HepG2 (cell line): ENCODE data around the gene PPP1R15B. TPM values are rescaled to one million over a fixed set of nuclear protein-coding genes. Genes with fewer than 3 reads are reported as not detected.

ENCODE experiments used
- ATAC-seq: fragments of 200-7000 bp; cut with Tn5 transposase; 3 replicates; pipeline ENCODE4 v1.9.1; 2020; ENCODE audit warnings: mild to moderate bottlenecking, moderate library complexity
- BruUV-seq: library from RNA; stranded (reverse); fragments of 400-500 nt; replicated peaks from 2 replicates; lab custom pipeline; 2021; lab: Mats Ljungman, UMichigan
- CTCF ChIA-PET: fragments of 300-600 bp; formaldehyde crosslinking; extraction: SDS; loops from one replicate; lab custom pipeline; 2021; ENCODE audit warnings: low total read pairs, inconsistent platforms, low intra/inter-chr PET ratio; lab: Yijun Ruan, JAX
- POLR2A ChIA-PET: fragments of 350-600 bp; sonication (Branson Sonifier 250); formaldehyde crosslinking; loops from one replicate; lab custom pipeline; 2020; ENCODE audit warnings: antibody characterized with exemption, inconsistent platforms; lab: Yijun Ruan, JAX
- DNase-seq: peaks from one replicate; pipeline ENCODE4 v3.0.0-alpha.2; 2015; ENCODE audit warnings: low spot score
- FAIRE-seq: peaks from 3 replicates; lab custom pipeline; 2011; peaks lifted over from hg19 to GRCh38; lab: Jason Lieb, UNC
- H2AFZ ChIP-seq: one replicate; pipeline ENCODE4 v1.6.1; 2011; ENCODE audit warnings: low read length, inconsistent platforms
- H3K27ac ChIP-seq: fragments of 300-600 bp; 3 replicates; pipeline ENCODE4 v1.8.0; 2011; ENCODE audit warnings: mixed run types, mild to moderate bottlenecking, mixed read lengths, low read length, inconsistent platforms; ENCODE audit not compliant: insufficient read depth; ENCODE audit errors: extremely low read length
- H3K27me3 ChIP-seq, 2 experiments: fragments of 200-600 bp in 1 of 2; 2 replicates in 1 of 2; 3 replicates in 1 of 2; pipeline versions ENCODE4 v1.6.0 to v1.8.0; 2011; ENCODE audit warnings: low read length in 2 of 2, mild to moderate bottlenecking in 2 of 2, moderate library complexity in 2 of 2, inconsistent platforms in 1 of 2; ENCODE audit not compliant: insufficient read depth in 2 of 2, control insufficient read depth in 1 of 2
- H3K36me3 ChIP-seq, 2 experiments: fragments of 200-600 bp in 1 of 2; replicated peaks in 1 of 2; 2 replicates in 1 of 2; 3 replicates in 1 of 2; pipeline versions ENCODE4 v1.5.1 to v1.8.0; 2011; ENCODE audit warnings: low read length in 2 of 2, inconsistent platforms in 1 of 2; ENCODE audit not compliant: insufficient read depth in 2 of 2, control insufficient read depth in 1 of 2
- H3K4me1 ChIP-seq: 2 replicates; pipeline ENCODE4 v1.5.1; 2012; ENCODE audit warnings: low read length, inconsistent platforms; ENCODE audit not compliant: insufficient read depth
- H3K4me2 ChIP-seq: 2 replicates; pipeline ENCODE4 v1.6.0; 2011; ENCODE audit warnings: low read depth, low read length, inconsistent platforms
- H3K4me3 ChIP-seq, 3 experiments: fragments of 200-600 bp in 1 of 3; sonication (generic), shearing (Covaris generic) in 1 of 3; replicated peaks in 1 of 3; 2 replicates each; pipeline ENCODE4 v1.5.1; 2011 to 2016; ENCODE audit warnings: low read length in 3 of 3, inconsistent platforms in 2 of 3, low read depth in 2 of 3, mild to moderate bottlenecking in 2 of 3, control low read depth in 1 of 3, mixed read lengths in 1 of 3; ENCODE audit not compliant: insufficient read depth in 1 of 3
- H3K79me2 ChIP-seq: one replicate; pipeline ENCODE4 v1.6.1; 2011; ENCODE audit warnings: low read length, inconsistent platforms; ENCODE audit not compliant: insufficient read depth
- H3K9ac ChIP-seq: 2 replicates; pipeline ENCODE4 v1.6.0; 2011; ENCODE audit warnings: mild to moderate bottlenecking, low read depth, low read length, inconsistent platforms; ENCODE audit not compliant: insufficient read depth
- H3K9me3 ChIP-seq: 2 replicates; pipeline ENCODE4 v1.5.1; 2012; ENCODE audit warnings: mild to moderate bottlenecking, low read length
- H4K20me1 ChIP-seq: 2 replicates; pipeline ENCODE4 v1.6.0; 2011; ENCODE audit warnings: inconsistent platforms, mild to moderate bottlenecking, low read length, moderate library complexity; ENCODE audit not compliant: insufficient read depth
- BORCS8-MEF2B ChIP-seq: sonication (generic); formaldehyde crosslinking; IDR thresholded peaks from 2 replicates; pipeline ENCODE4 v1.8.0; 2022; ENCODE audit warnings: mild to moderate bottlenecking, missing genetic modification reagents
- NFYB ChIP-seq: sonication (generic); formaldehyde crosslinking; IDR thresholded peaks from 2 replicates; pipeline ENCODE4 v1.4.0; 2020; ENCODE audit warnings: missing genetic modification reagents
- ZNF33B ChIP-seq: sonication (generic); formaldehyde crosslinking; IDR thresholded peaks from 2 replicates; pipeline ENCODE4 v1.5.1; 2020; ENCODE audit warnings: mild to moderate bottlenecking, missing genetic modification reagents
- WGBS: methylation state at CpG from one replicate; pipeline ENCODE4 v1.1.6; 2017; ENCODE audit warnings: low lambda C conversion rate; 5-methylcytosine and 5-hydroxymethylcytosine counted together
- in situ Hi-C: cut with HindIII; loops from 2 replicates; pipeline ENCODE4 v1.10.0; 2017; ENCODE audit warnings: low pct_unique_long_range_greater_than_20kb; ENCODE audit not compliant: extremely low pct_ligation_motif_present
- intact Hi-C: fragments of 100-400 bp; cut with micrococcal nuclease; formaldehyde crosslinking; loops from one replicate; pipeline ENCODE4 v1.10.0; 2022; ENCODE audit not compliant: unreplicated experiment
- polyA plus RNA-seq, 8 experiments: library from polyadenylated mRNA; depleted of rRNA in 3 of 8; stranded (reverse) in 7 of 8; unstranded in 1 of 8; fragments of >200 nt; fragmentation: Illumina TruSeq in 4 of 8; extraction: Trizol in 4 of 8; gene quantifications; 2 replicates each; pipeline versions ENCODE4 v1.2.1 to v1.2.3, GENCODE V29; 2011 to 2016; ENCODE audit warnings: low read depth in 4 of 8, missing spikeins in 1 of 8, mixed read lengths in 1 of 8; ENCODE audit not compliant: insufficient read depth in 1 of 8
- total RNA-seq, 5 experiments: library from RNA; depleted of rRNA; stranded (reverse); fragments of >200 nt; fragmentation: Illumina TruSeq; extraction: Trizol; gene quantifications; 2 replicates each; pipeline ENCODE4 v1.2.3, GENCODE V29; 2016; ENCODE audit warnings: low read depth in 1 of 5
- TF ChIP-seq, protein P1 (sequence below): sonication (generic); formaldehyde crosslinking; IDR thresholded peaks from 2 replicates; pipeline ENCODE4 v1.4.0; 2020; ENCODE audit warnings: missing genetic modification reagents
- TF ChIP-seq, protein P2 (sequence below): sonication (generic); formaldehyde crosslinking; IDR thresholded peaks from 2 replicates; pipeline ENCODE4 v1.4.0; 2020; ENCODE audit warnings: mild to moderate bottlenecking, missing genetic modification reagents
- TF ChIP-seq, protein P3 (sequence below): sonication (generic); formaldehyde crosslinking; IDR thresholded peaks from 2 replicates; pipeline ENCODE4 v1.8.1; 2023; ENCODE audit warnings: mild to moderate bottlenecking, inconsistent platforms, moderate library complexity, missing genetic modification reagents, borderline replicate concordance
- TF ChIP-seq, protein P4 (sequence below): sonication (generic); formaldehyde crosslinking; IDR thresholded peaks from 2 replicates; pipeline ENCODE4 v1.5.1; 2020; ENCODE audit warnings: missing genetic modification reagents, mild to moderate bottlenecking, borderline replicate concordance
- TF ChIP-seq, protein P5 (sequence below): fragments of 450-650 bp; IDR thresholded peaks from 2 replicates; pipeline ENCODE4 v1.6.1; 2017
- TF ChIP-seq, protein P6 (sequence below): sonication (generic); formaldehyde crosslinking; conservative IDR thresholded peaks from 2 replicates; pipeline ENCODE4 v1.4.0; 2020; ENCODE audit warnings: mild to moderate bottlenecking, missing genetic modification reagents, moderate library complexity

Gene PPP1R15B
- total and polyA plus RNA-seq, 2 of the 13 experiments (the other 11 are each of a cell fraction or from before 2014, with no cell fraction given): 13.4 to 23.8 TPM

DNA sequence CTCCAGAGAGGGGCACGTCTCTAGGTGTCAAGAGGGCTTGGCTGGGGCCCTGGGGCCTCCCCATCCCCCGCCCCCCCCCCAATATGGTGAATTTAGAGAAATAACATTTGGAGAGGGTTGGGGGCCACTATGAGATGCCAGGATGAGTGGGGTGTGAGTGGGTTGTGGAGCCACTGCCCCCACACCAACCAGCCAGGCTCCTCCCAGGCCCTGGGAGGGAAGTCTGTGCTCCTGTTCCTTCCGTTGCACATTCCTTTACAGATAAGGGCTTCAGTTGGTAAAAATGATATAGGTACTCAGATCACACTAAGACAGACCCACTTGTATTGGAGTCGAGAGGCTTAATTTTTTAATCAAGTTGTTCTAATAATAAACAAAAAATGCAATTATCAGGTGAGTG, 51.3 kb downstream of the PPP1R15B start:
- in situ Hi-C loops: loop anchor here (5.0 to 25.0 kb wide), 4 partner anchors 98 to 498 kb away; partner anchors contain the start of genes GOLT1A and SNRPE
- TF ChIP-seq, protein P1, sequence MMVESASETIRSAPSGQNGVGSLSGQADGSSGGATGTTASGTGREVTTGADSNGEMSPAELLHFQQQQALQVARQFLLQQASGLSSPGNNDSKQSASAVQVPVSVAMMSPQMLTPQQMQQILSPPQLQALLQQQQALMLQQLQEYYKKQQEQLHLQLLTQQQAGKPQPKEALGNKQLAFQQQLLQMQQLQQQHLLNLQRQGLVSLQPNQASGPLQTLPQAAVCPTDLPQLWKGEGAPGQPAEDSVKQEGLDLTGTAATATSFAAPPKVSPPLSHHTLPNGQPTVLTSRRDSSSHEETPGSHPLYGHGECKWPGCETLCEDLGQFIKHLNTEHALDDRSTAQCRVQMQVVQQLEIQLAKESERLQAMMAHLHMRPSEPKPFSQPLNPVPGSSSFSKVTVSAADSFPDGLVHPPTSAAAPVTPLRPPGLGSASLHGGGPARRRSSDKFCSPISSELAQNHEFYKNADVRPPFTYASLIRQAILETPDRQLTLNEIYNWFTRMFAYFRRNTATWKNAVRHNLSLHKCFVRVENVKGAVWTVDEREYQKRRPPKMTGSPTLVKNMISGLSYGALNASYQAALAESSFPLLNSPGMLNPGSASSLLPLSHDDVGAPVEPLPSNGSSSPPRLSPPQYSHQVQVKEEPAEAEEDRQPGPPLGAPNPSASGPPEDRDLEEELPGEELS (CRISPR knock-in tag): no peak
- TF ChIP-seq BORCS8-MEF2B (CRISPR knock-in tag) (no peak), ZNF33B (no peak), NFYB (no peak)
- TF ChIP-seq, protein P2, sequence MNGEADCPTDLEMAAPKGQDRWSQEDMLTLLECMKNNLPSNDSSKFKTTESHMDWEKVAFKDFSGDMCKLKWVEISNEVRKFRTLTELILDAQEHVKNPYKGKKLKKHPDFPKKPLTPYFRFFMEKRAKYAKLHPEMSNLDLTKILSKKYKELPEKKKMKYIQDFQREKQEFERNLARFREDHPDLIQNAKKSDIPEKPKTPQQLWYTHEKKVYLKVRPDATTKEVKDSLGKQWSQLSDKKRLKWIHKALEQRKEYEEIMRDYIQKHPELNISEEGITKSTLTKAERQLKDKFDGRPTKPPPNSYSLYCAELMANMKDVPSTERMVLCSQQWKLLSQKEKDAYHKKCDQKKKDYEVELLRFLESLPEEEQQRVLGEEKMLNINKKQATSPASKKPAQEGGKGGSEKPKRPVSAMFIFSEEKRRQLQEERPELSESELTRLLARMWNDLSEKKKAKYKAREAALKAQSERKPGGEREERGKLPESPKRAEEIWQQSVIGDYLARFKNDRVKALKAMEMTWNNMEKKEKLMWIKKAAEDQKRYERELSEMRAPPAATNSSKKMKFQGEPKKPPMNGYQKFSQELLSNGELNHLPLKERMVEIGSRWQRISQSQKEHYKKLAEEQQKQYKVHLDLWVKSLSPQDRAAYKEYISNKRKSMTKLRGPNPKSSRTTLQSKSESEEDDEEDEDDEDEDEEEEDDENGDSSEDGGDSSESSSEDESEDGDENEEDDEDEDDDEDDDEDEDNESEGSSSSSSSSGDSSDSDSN (CRISPR knock-in tag): no peak
- TF ChIP-seq, protein P3, sequence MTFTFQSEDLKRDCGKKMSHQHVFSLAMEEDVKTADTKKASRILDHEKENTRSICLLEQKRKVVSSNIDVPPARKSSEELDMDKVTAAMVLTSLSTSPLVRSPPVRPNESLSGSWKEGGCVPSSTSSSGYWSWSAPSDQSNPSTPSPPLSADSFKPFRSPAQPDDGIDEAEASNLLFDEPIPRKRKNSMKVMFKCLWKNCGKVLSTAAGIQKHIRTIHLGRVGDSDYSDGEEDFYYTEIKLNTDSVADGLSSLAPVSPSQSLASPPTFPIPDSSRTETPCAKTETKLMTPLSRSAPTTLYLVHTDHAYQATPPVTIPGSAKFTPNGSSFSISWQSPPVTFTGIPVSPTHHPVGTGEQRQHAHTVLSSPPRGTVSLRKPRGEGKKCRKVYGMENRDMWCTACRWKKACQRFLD: no peak
- TF ChIP-seq, protein P4, sequence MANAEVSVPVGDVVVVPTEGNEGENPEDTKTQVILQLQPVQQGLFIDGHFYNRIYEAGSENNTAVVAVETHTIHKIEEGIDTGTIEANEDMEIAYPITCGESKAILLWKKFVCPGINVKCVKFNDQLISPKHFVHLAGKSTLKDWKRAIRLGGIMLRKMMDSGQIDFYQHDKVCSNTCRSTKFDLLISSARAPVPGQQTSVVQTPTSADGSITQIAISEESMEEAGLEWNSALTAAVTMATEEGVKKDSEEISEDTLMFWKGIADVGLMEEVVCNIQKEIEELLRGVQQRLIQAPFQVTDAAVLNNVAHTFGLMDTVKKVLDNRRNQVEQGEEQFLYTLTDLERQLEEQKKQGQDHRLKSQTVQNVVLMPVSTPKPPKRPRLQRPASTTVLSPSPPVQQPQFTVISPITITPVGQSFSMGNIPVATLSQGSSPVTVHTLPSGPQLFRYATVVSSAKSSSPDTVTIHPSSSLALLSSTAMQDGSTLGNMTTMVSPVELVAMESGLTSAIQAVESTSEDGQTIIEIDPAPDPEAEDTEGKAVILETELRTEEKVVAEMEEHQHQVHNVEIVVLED (CRISPR knock-in tag): no peak
- TF ChIP-seq, protein P5, sequence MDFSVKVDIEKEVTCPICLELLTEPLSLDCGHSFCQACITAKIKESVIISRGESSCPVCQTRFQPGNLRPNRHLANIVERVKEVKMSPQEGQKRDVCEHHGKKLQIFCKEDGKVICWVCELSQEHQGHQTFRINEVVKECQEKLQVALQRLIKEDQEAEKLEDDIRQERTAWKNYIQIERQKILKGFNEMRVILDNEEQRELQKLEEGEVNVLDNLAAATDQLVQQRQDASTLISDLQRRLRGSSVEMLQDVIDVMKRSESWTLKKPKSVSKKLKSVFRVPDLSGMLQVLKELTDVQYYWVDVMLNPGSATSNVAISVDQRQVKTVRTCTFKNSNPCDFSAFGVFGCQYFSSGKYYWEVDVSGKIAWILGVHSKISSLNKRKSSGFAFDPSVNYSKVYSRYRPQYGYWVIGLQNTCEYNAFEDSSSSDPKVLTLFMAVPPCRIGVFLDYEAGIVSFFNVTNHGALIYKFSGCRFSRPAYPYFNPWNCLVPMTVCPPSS: no peak
- TF ChIP-seq, protein P6, sequence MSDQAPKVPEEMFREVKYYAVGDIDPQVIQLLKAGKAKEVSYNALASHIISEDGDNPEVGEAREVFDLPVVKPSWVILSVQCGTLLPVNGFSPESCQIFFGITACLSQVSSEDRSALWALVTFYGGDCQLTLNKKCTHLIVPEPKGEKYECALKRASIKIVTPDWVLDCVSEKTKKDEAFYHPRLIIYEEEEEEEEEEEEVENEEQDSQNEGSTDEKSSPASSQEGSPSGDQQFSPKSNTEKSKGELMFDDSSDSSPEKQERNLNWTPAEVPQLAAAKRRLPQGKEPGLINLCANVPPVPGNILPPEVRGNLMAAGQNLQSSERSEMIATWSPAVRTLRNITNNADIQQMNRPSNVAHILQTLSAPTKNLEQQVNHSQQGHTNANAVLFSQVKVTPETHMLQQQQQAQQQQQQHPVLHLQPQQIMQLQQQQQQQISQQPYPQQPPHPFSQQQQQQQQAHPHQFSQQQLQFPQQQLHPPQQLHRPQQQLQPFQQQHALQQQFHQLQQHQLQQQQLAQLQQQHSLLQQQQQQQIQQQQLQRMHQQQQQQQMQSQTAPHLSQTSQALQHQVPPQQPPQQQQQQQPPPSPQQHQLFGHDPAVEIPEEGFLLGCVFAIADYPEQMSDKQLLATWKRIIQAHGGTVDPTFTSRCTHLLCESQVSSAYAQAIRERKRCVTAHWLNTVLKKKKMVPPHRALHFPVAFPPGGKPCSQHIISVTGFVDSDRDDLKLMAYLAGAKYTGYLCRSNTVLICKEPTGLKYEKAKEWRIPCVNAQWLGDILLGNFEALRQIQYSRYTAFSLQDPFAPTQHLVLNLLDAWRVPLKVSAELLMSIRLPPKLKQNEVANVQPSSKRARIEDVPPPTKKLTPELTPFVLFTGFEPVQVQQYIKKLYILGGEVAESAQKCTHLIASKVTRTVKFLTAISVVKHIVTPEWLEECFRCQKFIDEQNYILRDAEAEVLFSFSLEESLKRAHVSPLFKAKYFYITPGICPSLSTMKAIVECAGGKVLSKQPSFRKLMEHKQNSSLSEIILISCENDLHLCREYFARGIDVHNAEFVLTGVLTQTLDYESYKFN (CRISPR knock-in tag): no peak

More for the DNA sequence above, 51.3 kb downstream of the PPP1R15B start:
- no peak overlapping the region for H3K4me2 ChIP-seq
- no peaks in the 10 kb centered on the region for H3K79me2 ChIP-seq
- POLR2A ChIA-PET: no interaction called here
- H3K4me1 ChIP-seq: peaks cover 20% of the 10 kb centered on the region
- DNase-seq (no peak), FAIRE-seq (no peak), ATAC-seq (no peak)
- no peaks in the 10 kb centered on the region for H3K9me3 ChIP-seq
- no peak overlapping the region for H3K4me3 ChIP-seq
- no peaks in the 10 kb centered on the region for H4K20me1 ChIP-seq
- H3K27me3 ChIP-seq: no peaks in the 10 kb centered on the region
- CTCF ChIA-PET: no interaction called here
- intact Hi-C loops: no loop called here
- no TSS peak for BruUV-seq
- peaks cover 0 to under 1% of the 10 kb centered on the region in 2 experiments; a peak in 1 of 5 replicates for H3K36me3 ChIP-seq
- no peak overlapping the region for H2AFZ ChIP-seq
- WGBS: 95% methylated on average over 3 of the region's 4 CpGs
- H3K9ac ChIP-seq: no peak overlapping the region
- no peak overlapping the region for H3K27ac ChIP-seq
